ENCODE results near the gene GPX3. TPM values are rescaled to one million over a fixed set of nuclear protein-coding genes. Genes with fewer than 3 reads are reported as not detected.

Gene GPX3
- total RNA-seq, 5 donors from 2014 or later (not counting 1 experiment from before 2014, with no cell fraction given): 0.49 to 1.6 (median 1.4) TPM; not detected in 2

Other genes starting within 250 kb of the GPX3 start
- 1 to 10 TPM; 2.8 to 9.1 (median 5.7) TPM for gene SMIM3, start 241.8 kb upstream of the GPX3 start, total RNA-seq
- 1 to 10 TPM; 2.1 to 3.9 (median 2.9) TPM for gene IRGM, start 174.1 kb upstream of the GPX3 start, total RNA-seq
- 1 to 10 TPM in 4 of 5 donors, under 1 TPM in 1; 0.86 to 2.8 (median 1.5) TPM for gene ZNF300, start 115.6 kb upstream of the GPX3 start, total RNA-seq
- 100 to 1,000 TPM; 118 to 211 (median 170) TPM for gene TNIP1, start 60.4 kb downstream of the GPX3 start, total RNA-seq
- 100 to 1,000 TPM; 266 to 395 (median 345) TPM for gene ANXA6, start 137.2 kb downstream of the GPX3 start, total RNA-seq
- gene CCDC69, start 203.5 kb downstream of the GPX3 start, total RNA-seq: 100 to 1,000 TPM in 1 of 5 donors, 10 to 100 TPM in 4; 86.3 to 112 (median 93.5) TPM
- 10 to 100 TPM in 3 of 5 donors, 1 to 10 TPM in 2; 8.2 to 20.9 (median 11.5) TPM for gene GM2A, start 232.6 kb downstream of the GPX3 start, total RNA-seq